Lower leg skin (tissue), 4 donors: ENCODE measurements around the gene TIMM23. TPM values are rescaled to one million over a fixed set of nuclear protein-coding genes. Genes with fewer than 3 reads are reported as not detected.
A peak's percentile ranks its signal among the peaks of the same experiment; 100 is the strongest.

Experiments
- DNase-seq, 2 donors: peaks; one replicate each; pipeline ENCODE4 v3.0.0-alpha.2; 2019; ENCODE audit warnings: low spot score in 2 of 2
- H3K4me3 ChIP-seq: fragments of 200-600 bp; sonication (generic); 2 replicates; pipeline ENCODE4 v1.5.1; 2017; ENCODE audit warnings: mild to moderate bottlenecking, low read depth; ENCODE audit not compliant: poor library complexity, severe bottlenecking
- CTCF ChIP-seq, 3 donors: fragments of 450-650 bp; IDR thresholded peaks; one replicate each; pipeline ENCODE4 v1.5.1; 2016; ENCODE audit warnings: antibody characterized with exemption in 3 of 3, mild to moderate bottlenecking in 3 of 3, moderate library complexity in 2 of 3
- POLR2A ChIP-seq, 2 donors: fragments of 450-650 bp; IDR thresholded peaks; one replicate each; pipeline ENCODE4 v1.6.1; 2016 to 2017; ENCODE audit warnings: antibody characterized with exemption in 2 of 2, mild to moderate bottlenecking in 1 of 2, moderate library complexity in 1 of 2
- WGBS, 2 donors: methylation state at CpG; one replicate each; pipeline ENCODE4 v1.1.5; 2018; 5-methylcytosine and 5-hydroxymethylcytosine counted together
- intact Hi-C: fragments of 100-400 bp; cut with DNase I; formaldehyde crosslinking; loops from one replicate; pipeline ENCODE4 v1.15.0; 2023; ENCODE audit warnings: low total_unique reads
- total RNA-seq, 4 donors: library from RNA; depleted of rRNA; stranded (reverse); fragments of >200 nt; gene quantifications; one replicate each; pipeline ENCODE4 v1.1.0, GENCODE V29; 2016

The TIMM23 gene
- total RNA-seq, 4 donors from 2014 or later: 40.4 to 67.5 (median 55.9) TPM

- WGBS, 2 donors: 9% methylated on average over 6 of the region's 6 CpGs
- no peak for DNase-seq
- intact Hi-C loops: loop anchor here (5.0 kb wide), 1 partner anchor 532 kb away; no protein-coding TSS in a partner anchor
- no peak for TF ChIP-seq POLR2A (IDR thresholded peaks at IDR 0.05)
- TF ChIP-seq CTCF (IDR thresholded peaks at IDR 0.05): no peak
- H3K4me3 ChIP-seq: peak overlapping the region; percentile 91
These were observed 57.3 kb downstream of the TIMM23 start for GRCh38 chr10:46029461-46030030.

- intact Hi-C loops: no loop called here
- TF ChIP-seq POLR2A (IDR thresholded peaks at IDR 0.05): no peak
- TF ChIP-seq CTCF (IDR thresholded peaks at IDR 0.05): no peak
- peak; percentile 96 to 99 for DNase-seq
- 1 to 2% methylated on average over 50 to 57 of the region's 59 CpGs for WGBS, 2 donors
- H3K4me3 ChIP-seq: peak within 1 kb of the TSS; percentile 91
These were observed 58.0 kb downstream of the TIMM23 start, which contains the start of gene NCOA4 for GRCh38 chr10:46030091-46030937. Gene NCOA4 (minus strand): TSS chr10:46030623. CDS start chr10:46016680, 13,943 bp downstream.

GRCh38 chr10:46031648-46032532, 59.6 kb downstream of the TIMM23 start:
- intact Hi-C loops: no loop called here
- 82 to 87% methylated on average over 6 of the region's 6 CpGs for WGBS, 2 donors
- H3K4me3 ChIP-seq: no peak overlapping the region
- DNase-seq: no peak
- TF ChIP-seq CTCF (IDR thresholded peaks at IDR 0.05): no peak
- no peak for TF ChIP-seq POLR2A (IDR thresholded peaks at IDR 0.05)

- H3K4me3 ChIP-seq: no peak overlapping the region
- intact Hi-C loops: no loop called here
- TF ChIP-seq CTCF (IDR thresholded peaks at IDR 0.05): no peak
- no peak for TF ChIP-seq POLR2A (IDR thresholded peaks at IDR 0.05)
- no peak for DNase-seq
These were observed 61.3 kb downstream of the TIMM23 start for GRCh38 chr10:46033602-46034011.

GRCh38 chr10:46035923-46036849, 63.9 kb downstream of the TIMM23 start:
- intact Hi-C loops: no loop called here
- WGBS, 2 donors: 54 to 69% methylated on average over 8 of the region's 8 CpGs

More at GRCh38 chr10:46035923-46036849, 63.9 kb downstream of the TIMM23 start:
- no peak overlapping the region for H3K4me3 ChIP-seq
- TF ChIP-seq CTCF (IDR thresholded peaks at IDR 0.05): no peak
- TF ChIP-seq POLR2A (IDR thresholded peaks at IDR 0.05): no peak
- no peak for DNase-seq
